ENCODE measurements around the gene PHLDB2.

DNA sequence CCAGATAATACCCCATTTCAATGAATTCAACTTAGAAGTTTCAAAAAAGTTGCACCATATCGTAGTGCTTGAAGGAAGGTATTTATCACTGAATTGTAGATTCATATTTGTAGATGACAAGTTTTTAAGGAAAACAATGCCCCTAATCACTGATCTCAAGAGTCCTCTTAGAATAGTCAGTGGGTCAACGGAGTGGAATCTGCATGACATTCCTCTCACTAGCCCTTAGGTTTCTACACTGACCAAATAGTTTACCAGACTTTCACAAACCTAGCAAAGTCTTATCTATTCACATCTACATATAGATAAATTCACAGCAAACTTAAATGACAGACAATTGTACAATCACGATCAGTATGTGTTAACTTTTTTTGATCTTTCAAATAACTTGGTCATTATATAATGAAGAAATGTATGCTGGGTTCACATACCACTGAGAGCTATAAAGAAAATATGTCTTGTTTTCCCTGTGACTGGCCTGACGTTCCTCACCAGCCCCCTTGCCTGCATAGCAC, 35.7 kb upstream of the PHLDB2 start:
- TF ChIP-seq SMC3 (IDR thresholded peaks at IDR 0.05): no peak
- TF ChIP-seq, protein P1, sequence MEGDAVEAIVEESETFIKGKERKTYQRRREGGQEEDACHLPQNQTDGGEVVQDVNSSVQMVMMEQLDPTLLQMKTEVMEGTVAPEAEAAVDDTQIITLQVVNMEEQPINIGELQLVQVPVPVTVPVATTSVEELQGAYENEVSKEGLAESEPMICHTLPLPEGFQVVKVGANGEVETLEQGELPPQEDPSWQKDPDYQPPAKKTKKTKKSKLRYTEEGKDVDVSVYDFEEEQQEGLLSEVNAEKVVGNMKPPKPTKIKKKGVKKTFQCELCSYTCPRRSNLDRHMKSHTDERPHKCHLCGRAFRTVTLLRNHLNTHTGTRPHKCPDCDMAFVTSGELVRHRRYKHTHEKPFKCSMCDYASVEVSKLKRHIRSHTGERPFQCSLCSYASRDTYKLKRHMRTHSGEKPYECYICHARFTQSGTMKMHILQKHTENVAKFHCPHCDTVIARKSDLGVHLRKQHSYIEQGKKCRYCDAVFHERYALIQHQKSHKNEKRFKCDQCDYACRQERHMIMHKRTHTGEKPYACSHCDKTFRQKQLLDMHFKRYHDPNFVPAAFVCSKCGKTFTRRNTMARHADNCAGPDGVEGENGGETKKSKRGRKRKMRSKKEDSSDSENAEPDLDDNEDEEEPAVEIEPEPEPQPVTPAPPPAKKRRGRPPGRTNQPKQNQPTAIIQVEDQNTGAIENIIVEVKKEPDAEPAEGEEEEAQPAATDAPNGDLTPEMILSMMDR (IDR thresholded peaks at IDR 0.05): no peak
